Measurements from ENCODE around the gene SMIM14.

SMIM14 gene

DNA sequence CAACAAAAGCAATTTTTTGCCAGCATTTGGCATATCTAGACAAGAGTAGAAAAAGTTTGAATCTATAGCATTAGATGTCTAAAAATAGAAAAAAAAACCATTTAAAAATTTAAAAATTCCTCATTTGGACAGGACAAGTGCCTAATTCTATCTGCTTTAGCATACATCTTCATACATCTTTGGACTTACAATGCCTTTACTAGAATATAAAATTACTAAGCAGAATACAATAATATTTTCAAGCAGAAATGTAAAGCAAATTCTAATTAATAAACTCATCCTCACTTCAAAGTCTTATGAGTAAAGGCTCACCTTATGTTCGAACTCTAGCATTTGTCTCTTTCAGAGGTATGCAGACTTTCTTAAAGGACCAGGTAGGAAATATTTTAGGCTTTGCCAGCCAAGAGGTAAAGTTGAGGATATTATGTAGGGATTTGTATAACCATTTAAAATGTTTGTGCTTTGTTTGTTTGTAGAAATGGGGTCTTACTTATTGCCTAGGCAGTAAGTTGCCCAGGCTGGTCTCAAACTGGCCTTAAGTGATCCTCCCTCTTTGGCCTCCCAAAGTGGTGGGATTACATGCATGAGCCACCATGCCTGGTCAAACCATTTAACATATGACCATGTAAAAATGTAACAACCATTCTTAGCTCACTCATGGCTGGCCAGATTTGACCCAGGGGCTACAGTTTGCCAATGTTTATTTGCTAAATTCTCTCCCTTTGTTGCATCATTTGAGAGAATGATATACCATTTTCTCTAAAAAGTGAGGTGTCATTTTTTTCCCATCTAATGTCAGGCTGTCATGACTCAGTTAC is 140.5 kb downstream of the SMIM14 start:
- DNase-seq (ENCODE audit: low spot score) = no peak

All from COLO829 (cell line).